B cell (primary cell): ENCODE results near the gene RCHY1. TPM values are rescaled to one million over a fixed set of nuclear protein-coding genes. Genes with fewer than 3 reads are reported as not detected.
A peak's percentile ranks its signal among the peaks of the same experiment; 100 is the strongest.
"Not testable (repeated sequence)": the region's sequence is repeated elsewhere in the genome, so short reads cannot be mapped to it uniquely, and the experiment has no call there.

Experiments
- ATAC-seq: fragments of 200-7000 bp; cut with Tn5 transposase; one replicate; pipeline ENCODE4 v1.10.0; 2021; ENCODE audit warnings: low read depth, mild to moderate bottlenecking, moderate number of reproducible peaks, moderate library complexity
- CTCF ChIA-PET: fragments of 350-600 bp; sonication (Branson Sonifier 250); formaldehyde crosslinking; loops from one replicate; lab custom pipeline; 2021; ENCODE audit warnings: antibody characterized with exemption, inconsistent platforms; lab: Charles Lee
- POLR2A ChIA-PET: fragments of 350-600 bp; sonication (Branson Sonifier 250); formaldehyde crosslinking; loops from one replicate; lab custom pipeline; 2021; ENCODE audit warnings: antibody characterized with exemption; lab: Charles Lee
- DNase-seq: peaks from one replicate; pipeline ENCODE4 v3.0.0; 2013
- H2AFZ ChIP-seq: 2 replicates; pipeline ENCODE4 v1.6.1; 2012; ENCODE audit warnings: mild to moderate bottlenecking, low read depth, low read length; ENCODE audit not compliant: insufficient read depth, poor library complexity, severe bottlenecking
- H3K27ac ChIP-seq, 2 donors: 1 replicate in 1 of 2; 2 replicates in 1 of 2; pipeline ENCODE4 v1.5.1; 2012 to 2013; ENCODE audit warnings: low read length in 2 of 2, mild to moderate bottlenecking in 2 of 2, moderate library complexity in 1 of 2
- H3K27me3 ChIP-seq, 4 experiments: fragments of 200-600 bp in 1 of 4; sonication (generic) in 1 of 4; replicated peaks in 1 of 4; 1 replicate in 2 of 4; 2 replicates in 2 of 4; pipeline versions ENCODE4 v1.6.1 to v1.7.0; 2013 to 2016; ENCODE audit warnings: low read length in 3 of 4, mild to moderate bottlenecking in 2 of 4, mixed read lengths in 1 of 4, moderate library complexity in 1 of 4; ENCODE audit not compliant: insufficient read depth in 4 of 4, control insufficient read depth in 3 of 4; ENCODE audit errors: control extremely low read depth in 1 of 4
- H3K36me3 ChIP-seq, 2 experiments: replicated peaks in 1 of 2; 1 replicate in 1 of 2; 2 replicates in 1 of 2; pipeline versions ENCODE4 v1.6.1 to v1.7.1; 2013; ENCODE audit warnings: low read length in 1 of 2; ENCODE audit not compliant: insufficient read depth in 2 of 2, control insufficient read depth in 1 of 2; ENCODE audit errors: control extremely low read depth in 1 of 2, extremely low read depth in 1 of 2
- H3K4me1 ChIP-seq, 2 donors: fragments of 200-600 bp in 1 of 2; sonication (generic) in 1 of 2; 1 replicate in 1 of 2; 2 replicates in 1 of 2; pipeline versions ENCODE4 v1.5.1 to v1.6.1; 2013 to 2017; ENCODE audit warnings: low read length in 2 of 2; ENCODE audit not compliant: control insufficient read depth in 2 of 2, insufficient read depth in 2 of 2
- H3K4me2 ChIP-seq: replicated peaks from 2 replicates; pipeline ENCODE3; 2012; ENCODE audit warnings: mild to moderate bottlenecking, low read depth, low read length; ENCODE audit not compliant: poor library complexity, severe bottlenecking
- H3K4me3 ChIP-seq, 5 experiments: fragments of 200-600 bp in 1 of 5; sonication (generic) in 1 of 5; 1 replicate in 3 of 5; 2 replicates in 2 of 5; pipeline versions ENCODE4 v1.5.1 to v1.7.0; 2011 to 2016; ENCODE audit warnings: low read length in 4 of 5, mild to moderate bottlenecking in 4 of 5, low read depth in 2 of 5, control low read depth in 1 of 5, moderate library complexity in 1 of 5; ENCODE audit not compliant: insufficient read depth in 1 of 5; ENCODE audit errors: control extremely low read depth in 1 of 5, extremely low read depth in 1 of 5
- H3K79me2 ChIP-seq: fragments of 200-600 bp; sonication (generic); one replicate; pipeline ENCODE4 v1.6.0; 2016; ENCODE audit warnings: low read length; ENCODE audit not compliant: control insufficient read depth, insufficient read depth
- H3K9ac ChIP-seq: fragments of 200-600 bp; sonication (generic); 2 replicates; pipeline ENCODE4 v1.6.1; 2017; ENCODE audit warnings: mild to moderate bottlenecking, low read length, moderate library complexity
- H3K9me3 ChIP-seq, 3 donors: one replicate each; pipeline versions ENCODE4 v1.6.1 to v1.7.1; 2013; ENCODE audit warnings: low read length in 2 of 3; ENCODE audit not compliant: control insufficient read depth in 2 of 3, insufficient read depth in 1 of 3; ENCODE audit errors: control extremely low read depth in 1 of 3
- H4K20me1 ChIP-seq: 2 replicates; pipeline ENCODE4 v1.6.0; 2012; ENCODE audit warnings: mild to moderate bottlenecking, low read length; ENCODE audit not compliant: insufficient read depth, control insufficient read depth, poor library complexity, severe bottlenecking
- H3K27ac Mint-ChIP-seq: one replicate; pipeline ENCODE4 v1.8.0; 2021; ENCODE audit warnings: mixed read lengths
- H3K27me3 Mint-ChIP-seq: one replicate; pipeline ENCODE4 v1.8.0; 2021; ENCODE audit warnings: mixed read lengths
- H3K4me1 Mint-ChIP-seq: one replicate; pipeline ENCODE4 v1.8.0; 2021; ENCODE audit warnings: mixed read lengths
- H3K4me3 Mint-ChIP-seq: one replicate; pipeline ENCODE4 v1.8.0; 2021; ENCODE audit warnings: mixed read lengths
- H3K9me3 Mint-ChIP-seq: one replicate; pipeline ENCODE4 v1.8.0; 2022; ENCODE audit warnings: mixed read lengths; ENCODE audit not compliant: insufficient read depth
- CTCF ChIP-seq: fragments of 200-600 bp; IDR thresholded peaks from one replicate; pipeline ENCODE4 v1.8.0; 2022; ENCODE audit warnings: antibody characterized with exemption, mild to moderate bottlenecking
- EZH2 ChIP-seq: IDR thresholded peaks from 2 replicates; pipeline ENCODE4 v1.6.1; 2012; ENCODE audit warnings: borderline replicate concordance, low read depth, mild to moderate bottlenecking, moderate library complexity, low read length; ENCODE audit not compliant: insufficient read depth, poor library complexity, severe bottlenecking
- WGBS: methylation state at CpG from one replicate; pipeline ENCODE4 v1.1.5; 2013; ENCODE audit warnings: missing lambda C conversion rate; ENCODE audit not compliant: insufficient coverage; 5-methylcytosine and 5-hydroxymethylcytosine counted together
- intact Hi-C: fragments of 100-400 bp; cut with micrococcal nuclease; formaldehyde crosslinking; loops from one replicate; pipeline ENCODE4 v1.10.0; 2022
- polyA plus RNA-seq: library from polyadenylated mRNA; depleted of rRNA; stranded (reverse); fragments of >200 nt; gene quantifications from 2 replicates; pipeline ENCODE4 v1.2.3, GENCODE V29; 2012
- total RNA-seq, 2 donors: library from RNA; stranded (reverse); fragments of 120-200 nt in 1 of 2; gene quantifications; 1 replicate in 1 of 2; 2 replicates in 1 of 2; pipeline versions ENCODE4 v1.2.3 to v1.2.4, GENCODE V29; 2013 to 2022

RCHY1 gene
- total and polyA plus RNA-seq, 2 donors (not counting 1 experiment from before 2014, with no cell fraction given) = 19.8 to 33.3 TPM

- Histone ChIP-seq H3K4me1 (peaks cover 29 to 32% of the 10 kb centered on the region in 2 donors), H3K27me3 (no peaks in the 10 kb centered on the region), H3K9ac (no peak overlapping the region), H3K36me3 (peaks cover 4 to 8% of the 10 kb centered on the region in 2 experiments), H2AFZ (no peak overlapping the region), H3K4me3 (peak overlapping the region in 1 of 5 experiments; percentile 11), H3K79me2 (peaks cover 61% of the 10 kb centered on the region), H3K9me3 (no peaks in the 10 kb centered on the region), H4K20me1 (peaks cover 8% of the 10 kb centered on the region), H3K27ac (no peak overlapping the region), H3K4me2 (peak overlapping the region; percentile 88)
- Mint-ChIP-seq H3K9me3 (peaks cover 2% of the 10 kb centered on the region), H3K27me3 (no peaks in the 10 kb centered on the region), H3K4me1 (peaks cover 39% of the 10 kb centered on the region), H3K27ac (no peak overlapping the region), H3K4me3 (no peak overlapping the region)
- whole genome bisulfite sequencing = 81% methylated on average over 3 of the region's 3 CpGs
- DNase-seq (no peak), ATAC-seq (no peak)
- POLR2A ChIA-PET = no interaction called here
- TF ChIP-seq EZH2 (no peak), CTCF (no peak)
- CTCF ChIA-PET = interaction anchor here (0.6 to 1.1 kb wide), 2 partner anchors 14 to 184 kb away, joined by 3 to 4 read pairs; no protein-coding TSS in a partner anchor
- intact Hi-C loops = loop anchor here (5.0 kb wide), 1 partner anchor 1565 kb away; the partner anchor contains the start of gene CCNI
These were observed 2.4 kb downstream of the RCHY1 start for GRCh38 chr4:75511841-75512240.

- H3K9me3 Mint-ChIP-seq, POLR2A ChIA-PET, H3K4me3 Mint-ChIP-seq: not testable (repeated sequence)
These were observed 4.6 kb downstream of the RCHY1 start for GRCh38 chr4:75509592-75509991.

More at GRCh38 chr4:75509592-75509991, 4.6 kb downstream of the RCHY1 start:
- H3K27me3 ChIP-seq, DNase-seq, ATAC-seq, H3K27me3 Mint-ChIP-seq, intact Hi-C loops, CTCF ChIA-PET, H3K27ac Mint-ChIP-seq, H3K4me2 ChIP-seq, H3K9me3 ChIP-seq, H3K9ac ChIP-seq, H3K4me3 ChIP-seq, H4K20me1 ChIP-seq, H2AFZ ChIP-seq, H3K27ac ChIP-seq: not testable (repeated sequence)
- 97% methylated on average over 3 of the region's 4 CpGs for WGBS
- peaks cover 29% of the 10 kb centered on the region for H3K4me1 Mint-ChIP-seq
- Histone ChIP-seq H3K79me2 (peaks cover 55% of the 10 kb centered on the region), H3K4me1 (peaks cover 21 to 24% of the 10 kb centered on the region in 2 donors), H3K36me3 (peaks cover 10 to 16% of the 10 kb centered on the region in 2 experiments)
